GM03348 (cell line): ENCODE results near the gene FAM3C.

Experiments
- DNase-seq: peaks from one replicate; pipeline ENCODE4 v3.0.0; 2012; ENCODE audit warnings: low spot score

FAM3C gene

DNA sequence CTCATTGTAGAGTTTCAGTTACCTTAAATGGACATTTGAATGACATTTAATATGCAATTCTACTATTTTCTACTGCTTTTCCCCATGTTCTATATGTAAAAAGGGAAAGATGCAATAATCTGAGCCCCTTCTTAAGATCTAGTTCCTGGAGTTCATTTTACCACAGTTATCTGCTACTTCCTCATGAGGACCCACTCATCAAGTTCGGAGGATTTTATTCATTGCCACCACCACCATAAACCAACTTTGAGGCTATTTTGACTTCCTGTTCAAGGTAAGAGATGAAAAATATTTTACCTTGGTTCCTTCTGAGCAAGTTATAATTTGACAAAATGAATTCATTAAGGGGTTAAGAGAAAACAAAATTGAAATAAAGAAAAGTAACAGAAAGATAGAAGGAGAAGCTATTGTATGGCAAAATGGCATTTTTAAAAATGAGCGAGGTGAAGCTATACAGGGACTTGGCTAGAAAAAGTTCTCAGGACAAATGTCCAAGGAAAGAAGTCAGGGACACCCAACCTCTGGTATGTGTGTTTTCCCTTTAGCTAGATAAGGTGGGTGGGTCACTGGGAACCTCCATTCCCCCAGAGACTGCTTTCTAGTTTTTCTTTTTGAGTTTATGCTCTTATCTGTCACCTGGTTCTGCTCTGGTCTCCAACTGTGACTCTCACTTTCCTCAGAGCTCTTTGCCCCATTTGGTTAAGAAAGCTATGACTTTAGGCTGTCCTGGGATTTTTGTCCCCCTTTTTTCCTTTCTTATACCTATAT is 14.9 kb upstream of the FAM3C start:
- no peak for DNase-seq

DNA sequence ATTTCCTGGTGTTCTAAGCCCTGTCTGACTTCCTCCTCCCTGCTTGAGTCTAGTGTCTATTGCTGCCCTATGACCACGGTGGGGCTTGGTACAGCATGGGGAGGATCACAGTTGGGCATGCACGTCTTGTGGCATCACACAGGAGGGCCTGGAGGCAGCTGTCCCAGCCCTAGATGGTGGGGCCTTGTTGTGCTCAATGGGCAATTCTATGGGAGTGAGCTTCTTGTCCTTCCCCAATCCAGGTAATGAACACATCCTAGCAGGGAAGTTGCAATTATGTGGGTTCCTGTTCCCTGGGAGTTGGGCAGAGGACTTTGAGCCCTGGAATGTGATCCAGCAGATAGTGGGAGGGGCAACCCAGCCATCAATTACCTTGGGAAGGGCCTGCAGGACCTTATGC is 10.8 kb upstream of the FAM3C start:
- DNase-seq: no peak

DNA sequence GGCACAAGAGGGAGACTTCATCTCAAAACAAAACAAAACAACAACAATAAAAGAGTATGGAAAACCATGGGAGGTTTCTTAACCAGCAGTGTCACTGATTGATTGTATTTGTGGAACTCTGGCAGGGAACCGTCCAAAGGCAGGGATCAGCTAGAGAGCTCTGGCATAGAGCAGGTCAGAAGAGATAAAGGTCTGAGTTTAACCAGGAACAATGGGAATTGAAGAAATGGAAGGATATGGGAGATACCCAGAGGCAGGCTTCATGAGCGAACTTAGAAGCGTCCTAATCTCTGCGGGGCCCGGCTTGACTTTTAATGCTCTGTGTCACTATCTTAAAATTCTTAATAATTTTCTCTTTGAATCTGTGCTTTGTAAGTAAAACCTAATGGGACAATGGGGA is 10.4 kb upstream of the FAM3C start:
- no peak for DNase-seq

DNA sequence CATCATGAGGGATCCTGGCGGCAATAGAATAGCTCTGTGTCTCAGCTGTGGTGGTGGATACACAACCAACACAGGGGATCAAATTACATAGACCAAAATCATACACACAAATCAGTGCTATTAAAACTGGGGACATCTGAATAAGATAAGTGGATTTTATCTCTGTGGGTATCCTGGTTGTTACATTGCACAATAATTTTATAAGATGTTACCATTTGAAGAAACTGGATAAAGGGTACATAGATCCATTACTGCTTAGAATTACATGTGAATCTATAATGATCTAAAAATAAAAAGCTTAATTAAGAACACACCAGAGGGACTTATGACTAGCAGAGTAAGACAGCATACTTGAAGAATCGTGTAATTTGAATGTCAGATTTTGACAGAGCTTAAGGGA is 8.2 kb upstream of the FAM3C start:
- no peak for DNase-seq

DNA sequence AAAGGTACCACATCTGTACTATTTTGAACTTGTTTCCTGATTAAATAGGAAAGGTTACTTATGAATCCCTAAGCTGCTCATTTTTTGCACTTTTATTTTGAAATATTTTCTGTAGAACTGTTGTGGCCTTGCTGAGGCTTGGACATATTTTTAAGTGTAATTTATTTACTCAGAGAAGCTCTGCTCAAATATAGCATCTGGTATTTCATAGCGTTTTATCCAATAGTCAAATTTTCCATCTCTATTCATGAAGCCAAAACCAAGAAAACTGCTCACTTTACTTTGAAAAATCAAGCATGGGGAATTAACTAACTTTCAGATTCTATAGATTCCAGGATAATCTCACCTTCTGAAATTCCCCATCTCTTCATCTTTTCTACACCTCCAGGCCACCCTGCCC is 6.6 kb upstream of the FAM3C start:
- DNase-seq: no peak

DNA sequence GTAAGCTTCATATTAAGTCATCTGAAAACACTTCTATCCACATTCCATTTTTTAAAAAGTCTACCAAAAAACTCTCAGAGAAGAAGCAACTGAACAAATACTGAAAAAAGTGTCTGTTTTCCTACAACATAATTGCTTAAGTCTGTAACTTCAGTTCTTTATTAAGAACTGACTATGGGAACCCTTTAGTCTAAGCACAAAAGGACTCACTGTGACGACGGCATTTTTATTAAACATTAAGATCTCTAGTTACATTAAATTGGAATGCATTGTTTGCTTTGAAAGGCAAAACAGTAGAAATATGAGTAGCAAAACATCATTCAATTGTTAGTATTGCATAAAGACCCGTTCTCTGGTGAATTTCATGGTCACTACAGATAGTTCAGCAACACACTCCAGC is 5.8 kb upstream of the FAM3C start:
- no peak for DNase-seq

DNA sequence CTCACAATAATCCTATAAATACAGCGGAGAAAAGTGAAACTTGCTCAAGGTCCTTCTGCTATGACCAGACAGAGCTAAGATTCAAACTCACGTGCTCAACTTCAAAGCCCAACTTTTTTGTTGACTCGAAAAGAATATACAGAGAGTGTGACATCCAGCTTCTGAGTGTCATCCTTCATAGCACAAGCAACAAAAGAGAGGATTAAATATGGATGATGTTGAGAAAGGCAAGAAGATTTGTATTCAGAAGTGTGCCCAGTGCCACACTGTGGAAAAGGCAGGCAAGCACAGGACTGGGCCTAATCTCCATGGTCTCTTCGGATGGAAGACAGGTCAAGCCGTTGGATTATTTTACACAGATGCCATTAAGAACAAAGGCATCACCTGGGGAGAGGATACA is 2.1 kb upstream of the FAM3C start:
- DNase-seq: no peak

DNA sequence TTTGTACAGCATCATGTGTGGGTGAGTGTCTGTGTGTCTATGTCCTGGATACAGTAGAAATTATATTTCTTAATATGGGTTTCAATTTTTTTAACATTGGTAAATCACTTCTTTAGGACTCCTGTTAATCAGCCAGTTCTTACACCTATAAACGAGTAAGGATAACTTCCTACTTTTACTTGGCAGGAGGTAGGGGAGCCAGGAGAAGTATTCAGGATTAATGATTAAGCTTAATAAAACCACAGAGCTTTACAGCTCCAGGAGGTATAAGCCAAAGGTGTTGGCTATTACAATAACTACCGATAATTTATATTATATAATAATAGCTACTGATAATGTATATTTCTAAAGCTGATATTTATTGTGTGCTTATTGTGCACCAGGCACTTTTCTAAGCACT is 1.7 kb upstream of the FAM3C start:
- no peak for DNase-seq

DNA sequence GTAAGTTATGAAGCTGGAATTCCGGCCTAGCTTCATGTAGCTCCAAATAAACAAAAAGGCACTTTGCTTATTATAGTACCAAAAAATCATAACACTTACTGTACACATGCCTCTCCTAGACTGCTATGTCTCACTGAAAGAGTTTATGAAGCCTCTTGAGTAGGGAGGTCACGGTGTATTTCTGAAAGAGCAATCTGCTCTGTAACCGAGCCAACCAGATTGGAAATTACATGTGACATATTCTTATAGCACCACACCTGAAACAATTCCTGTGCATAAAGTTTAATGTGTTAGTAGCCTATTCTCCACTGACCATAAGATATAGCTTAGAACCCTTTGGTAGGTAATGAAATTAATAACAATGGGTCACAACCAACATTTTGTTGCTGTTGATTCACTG is 1.3 kb upstream of the FAM3C start:
- no peak for DNase-seq

DNA sequence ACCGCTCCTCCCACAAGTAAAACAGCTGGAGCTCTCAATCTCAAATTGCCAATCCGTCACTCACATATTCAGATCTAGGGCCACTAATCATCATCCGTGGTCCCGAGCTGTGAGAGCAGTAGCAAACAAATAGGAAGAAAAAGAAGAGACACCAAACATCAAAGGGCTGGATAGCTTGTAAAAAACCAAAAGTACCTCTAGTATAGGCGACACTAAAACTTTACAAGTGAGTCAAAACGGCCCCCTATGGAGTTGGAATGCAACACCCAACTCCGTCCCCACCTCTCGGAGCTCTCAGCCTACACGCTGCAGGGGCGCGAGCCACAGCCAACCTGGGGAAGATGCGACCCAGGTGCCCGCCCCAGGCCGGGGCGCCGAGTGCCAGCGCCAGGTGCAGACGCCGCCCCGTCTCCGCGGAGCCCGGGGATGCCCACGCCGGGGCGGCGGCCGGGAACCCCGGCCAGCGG is 581 bp downstream of the FAM3C start:
- no peak for DNase-seq

DNA sequence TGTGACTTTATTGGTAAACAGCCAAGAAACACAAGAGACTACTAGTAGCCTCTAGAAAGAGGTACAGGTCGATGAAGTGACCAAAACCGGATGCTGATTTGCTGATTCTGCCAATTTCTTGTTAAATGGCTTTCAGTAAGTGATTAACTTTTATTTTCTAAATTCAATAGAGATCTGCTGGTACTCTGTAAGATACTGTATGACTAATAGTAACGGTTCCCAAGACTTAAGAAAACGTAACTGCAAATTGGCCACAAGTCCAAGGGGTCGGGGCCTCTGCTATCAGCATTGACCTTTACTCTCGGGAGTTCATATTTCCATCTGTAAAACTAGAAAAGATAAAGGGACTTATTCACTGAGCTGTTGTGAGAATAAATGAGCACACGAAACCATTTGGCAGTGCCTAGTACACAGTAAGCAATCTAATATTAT is 1.4 kb downstream of the FAM3C start:
- no peak for DNase-seq

DNA sequence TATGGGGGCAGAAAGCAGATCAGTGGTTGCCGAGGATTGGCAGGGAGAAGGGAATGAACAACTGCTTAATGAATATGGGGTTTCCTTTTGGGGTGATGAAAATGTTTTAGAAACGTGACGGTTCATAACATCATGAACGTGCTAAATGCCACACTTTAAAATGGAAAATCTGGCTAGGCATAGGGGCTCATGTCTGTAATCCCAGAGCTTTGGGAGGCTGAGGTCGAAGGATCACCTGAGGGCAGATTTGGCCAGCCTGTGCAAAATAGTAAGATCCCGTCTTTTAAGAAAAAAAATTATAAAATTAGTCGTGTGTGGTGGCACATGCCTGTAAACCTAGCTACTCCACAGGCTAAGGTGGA is 3.1 kb downstream of the FAM3C start:
- no peak for DNase-seq

DNA sequence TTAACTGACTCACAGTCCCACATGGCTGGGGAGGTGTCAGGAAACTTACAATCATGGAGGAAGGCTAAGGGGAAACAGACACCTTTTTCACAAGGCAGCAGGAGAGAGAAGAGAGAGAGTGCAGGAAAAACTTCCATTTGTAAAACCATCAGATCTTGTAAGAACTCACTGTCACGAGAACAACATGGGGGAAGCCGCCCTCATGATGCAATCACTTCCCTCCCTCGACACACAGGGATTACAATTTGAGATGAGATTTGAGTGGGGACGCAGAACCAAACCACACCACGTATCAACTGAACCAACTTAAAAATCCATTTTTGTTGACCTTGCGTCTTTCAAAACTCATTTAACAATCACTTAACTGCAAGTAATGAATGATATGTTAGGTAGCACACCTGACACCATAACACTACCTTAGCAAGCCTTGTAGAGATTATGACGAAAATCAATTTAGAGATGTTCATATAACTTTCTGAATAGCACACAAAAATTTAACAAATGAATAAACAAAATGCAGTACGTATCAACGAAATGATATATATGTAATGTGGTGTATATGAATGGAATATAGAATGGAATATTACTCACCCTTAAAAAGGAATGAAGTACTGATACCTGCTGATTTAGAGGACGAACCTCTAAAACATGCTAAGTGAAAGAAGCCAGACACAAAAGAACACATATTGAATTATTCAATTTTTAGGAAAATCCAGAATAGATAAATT is 3.7 kb downstream of the FAM3C start:
- DNase-seq: no peak

DNA sequence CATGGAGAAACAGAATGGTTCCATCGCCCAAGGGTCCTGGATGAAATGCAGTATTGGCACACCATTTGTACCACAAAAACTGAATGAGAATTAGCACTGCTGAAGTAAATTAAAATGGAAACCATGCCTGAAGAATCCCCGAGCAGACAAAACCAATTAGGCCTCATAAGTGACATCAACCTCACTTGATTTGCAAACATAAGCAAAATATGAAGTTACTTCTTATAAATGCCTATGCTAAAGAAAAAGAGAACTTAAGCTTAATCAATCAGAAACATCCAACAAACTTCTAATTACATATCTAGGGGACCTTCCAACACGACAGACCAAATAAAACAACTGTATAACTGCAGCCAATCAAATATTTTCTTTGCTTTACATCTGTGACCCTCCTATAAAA is 4.4 kb downstream of the FAM3C start:
- DNase-seq: no peak

DNA sequence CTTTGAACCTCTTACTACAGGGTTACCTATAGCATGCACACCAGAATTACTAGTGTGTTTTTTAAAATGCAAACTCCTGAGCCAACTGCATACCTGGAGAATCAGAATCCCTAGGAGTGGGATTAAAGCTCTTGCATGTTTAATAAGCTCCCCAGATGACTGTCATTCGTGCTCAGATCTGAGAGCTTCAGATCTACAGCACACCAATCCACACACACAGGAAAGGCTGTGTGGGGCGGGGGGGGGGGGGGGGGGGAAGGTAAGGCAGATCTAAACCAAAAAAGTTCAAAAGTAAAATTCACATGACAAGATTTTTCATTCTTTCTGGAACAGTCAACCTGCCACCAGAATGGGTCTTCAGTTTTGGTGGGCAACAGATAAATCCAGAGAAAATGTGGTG is 5.5 kb downstream of the FAM3C start:
- no peak for DNase-seq

DNA sequence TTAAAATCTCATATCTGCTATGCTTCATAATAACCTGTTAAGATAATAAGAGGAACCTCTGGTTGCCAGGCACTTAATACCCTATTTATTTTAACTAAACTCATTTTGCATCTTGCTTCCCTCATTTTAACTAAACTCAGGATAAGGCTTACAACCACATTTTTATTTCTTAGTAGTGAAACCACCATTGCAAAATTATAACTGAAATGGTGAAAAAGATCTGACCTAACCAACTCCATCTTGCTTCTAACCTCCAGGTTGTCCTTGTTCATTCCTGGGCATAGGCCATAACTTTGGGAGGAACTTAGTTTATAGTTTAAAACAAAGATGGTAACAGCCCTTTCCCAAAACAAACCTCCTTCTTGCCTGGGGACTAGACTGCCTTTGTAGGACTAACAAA is 6.0 kb downstream of the FAM3C start:
- DNase-seq: no peak

DNA sequence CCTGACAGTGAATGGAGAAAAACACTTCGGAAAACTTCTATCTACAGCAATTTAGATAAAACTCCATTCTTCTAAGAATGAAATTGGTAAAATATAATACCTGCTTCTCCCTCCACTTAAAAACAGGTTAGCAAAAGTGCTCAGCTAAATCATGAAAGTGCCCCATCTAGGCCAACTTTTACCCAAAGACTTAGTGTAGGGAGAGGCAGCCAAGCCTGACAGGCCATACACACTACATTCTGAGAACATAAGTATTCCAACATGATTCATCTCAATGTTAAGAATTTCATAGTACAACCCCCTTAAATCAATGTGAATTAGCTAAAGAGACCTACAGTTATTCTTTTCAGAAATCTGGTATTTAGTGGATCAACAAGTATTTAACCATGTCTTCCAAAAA is 7.2 kb downstream of the FAM3C start:
- no peak for DNase-seq

DNA sequence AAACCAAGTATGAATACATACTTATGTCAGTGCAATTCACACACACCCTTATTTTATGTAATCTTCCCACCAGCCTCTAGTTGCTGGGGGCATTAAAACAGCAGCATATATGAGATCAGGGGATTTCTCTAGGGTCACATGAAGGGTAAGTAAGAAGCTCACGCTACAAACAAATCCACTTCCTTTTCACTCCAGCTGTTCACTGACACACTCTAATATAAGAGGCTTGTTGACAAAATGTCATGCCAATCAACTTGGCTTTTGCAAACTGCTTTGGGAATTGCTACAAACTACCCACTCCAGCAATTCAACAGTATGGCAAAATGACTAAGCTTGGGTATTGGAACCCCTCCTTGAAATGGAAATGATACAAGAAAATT is 10.3 kb downstream of the FAM3C start:
- no peak for DNase-seq

DNA sequence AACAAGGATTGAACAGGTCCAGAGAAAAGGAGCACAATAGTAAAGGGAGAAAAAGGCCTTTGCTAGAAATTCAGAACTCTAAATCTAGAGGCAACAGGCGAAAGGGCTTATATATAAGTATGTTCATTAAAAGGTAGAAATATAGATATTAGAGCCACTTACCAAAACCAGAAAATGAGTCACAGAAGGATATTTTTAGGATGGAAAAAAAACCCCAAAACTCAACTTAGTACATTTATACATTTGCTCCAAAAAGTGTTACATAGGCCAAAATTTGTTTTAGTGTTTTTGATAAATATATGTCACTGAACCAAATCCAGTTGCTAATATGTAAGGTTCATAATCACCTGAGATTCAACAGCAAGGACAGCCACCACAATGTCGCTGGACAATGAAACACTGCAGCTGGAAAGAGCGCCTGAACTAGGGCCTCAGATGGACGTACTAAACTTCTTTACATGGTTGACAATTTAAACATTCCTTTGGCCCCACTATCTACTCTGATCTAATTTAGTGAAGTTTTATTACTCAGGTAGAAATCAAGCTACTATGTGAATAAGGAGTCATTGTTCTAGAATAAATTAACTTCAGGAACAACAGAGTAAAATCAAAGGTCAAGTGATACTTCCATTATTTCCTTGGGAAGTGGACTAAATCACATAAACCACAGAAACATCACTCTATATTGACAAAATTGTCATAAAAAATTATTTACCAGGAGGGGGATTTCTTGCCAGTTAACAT is 10.9 kb downstream of the FAM3C start:
- DNase-seq: no peak

DNA sequence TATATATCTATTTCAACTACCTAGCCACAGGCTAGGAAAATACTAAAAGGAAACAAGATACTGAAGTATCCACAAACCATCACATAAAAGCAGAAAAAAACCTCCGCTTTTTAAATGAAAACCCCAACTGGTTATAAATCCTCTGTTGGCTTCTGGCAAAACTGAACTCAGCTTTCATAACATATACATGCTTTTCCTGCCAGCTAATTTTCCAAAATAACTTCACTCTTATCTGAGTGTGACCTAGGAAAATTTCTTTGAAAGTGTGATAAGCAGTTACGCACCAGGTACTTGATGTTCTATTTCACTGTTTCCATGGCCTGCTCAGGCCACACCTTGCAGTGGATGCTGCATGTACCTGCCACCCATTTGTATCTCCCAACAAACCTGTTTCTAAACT is 11.8 kb downstream of the FAM3C start:
- no peak for DNase-seq

DNA sequence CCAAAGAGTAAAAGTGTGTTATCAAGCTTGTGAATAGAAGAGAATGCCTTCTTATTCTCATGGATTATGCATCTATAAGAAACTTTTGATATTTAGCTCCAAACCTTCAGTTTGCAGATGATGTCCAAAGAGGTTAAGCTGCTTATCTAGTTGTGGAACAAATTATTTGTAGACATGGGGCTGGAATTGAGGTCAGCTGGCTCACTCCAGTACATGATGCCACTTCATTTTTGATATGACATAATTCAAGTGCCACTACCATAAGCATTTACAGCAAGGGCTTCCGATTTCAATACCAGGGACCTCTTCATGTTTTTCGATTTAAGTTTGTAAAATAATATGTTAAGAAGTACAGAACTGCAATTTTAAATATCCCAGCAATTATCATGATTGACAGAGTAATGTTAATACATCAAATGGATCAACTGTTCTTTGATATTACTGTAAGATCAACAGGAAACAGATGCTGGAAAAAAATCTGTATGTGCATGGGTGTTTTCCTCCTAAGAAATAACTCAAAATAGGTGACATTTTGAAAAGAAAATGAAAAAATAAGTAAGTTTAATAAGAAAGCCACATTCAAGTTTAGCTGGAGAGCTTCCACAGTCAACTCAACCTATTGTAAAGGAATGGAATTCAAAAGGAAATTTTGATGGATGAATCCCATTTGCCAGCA is 12.7 kb downstream of the FAM3C start:
- no peak for DNase-seq

DNA sequence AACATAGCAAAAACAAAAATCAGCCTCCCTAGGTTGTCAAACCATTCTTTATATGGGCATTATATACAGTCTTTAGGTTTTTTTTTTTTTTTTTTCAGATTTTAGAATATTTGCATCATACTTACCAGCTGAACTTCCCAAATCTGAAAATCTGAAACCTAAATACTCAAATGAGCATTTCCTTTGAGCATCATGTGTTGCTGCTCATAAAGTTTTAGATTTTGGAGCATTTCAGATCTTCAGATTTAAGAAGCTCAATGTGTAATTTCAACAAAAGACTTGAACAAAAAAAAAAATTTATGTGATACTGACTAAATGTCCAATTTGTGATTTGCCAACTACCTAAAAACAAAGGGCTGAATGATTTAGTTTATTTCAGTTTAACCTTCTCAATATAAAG is 13.6 kb downstream of the FAM3C start:
- no peak for DNase-seq

DNA sequence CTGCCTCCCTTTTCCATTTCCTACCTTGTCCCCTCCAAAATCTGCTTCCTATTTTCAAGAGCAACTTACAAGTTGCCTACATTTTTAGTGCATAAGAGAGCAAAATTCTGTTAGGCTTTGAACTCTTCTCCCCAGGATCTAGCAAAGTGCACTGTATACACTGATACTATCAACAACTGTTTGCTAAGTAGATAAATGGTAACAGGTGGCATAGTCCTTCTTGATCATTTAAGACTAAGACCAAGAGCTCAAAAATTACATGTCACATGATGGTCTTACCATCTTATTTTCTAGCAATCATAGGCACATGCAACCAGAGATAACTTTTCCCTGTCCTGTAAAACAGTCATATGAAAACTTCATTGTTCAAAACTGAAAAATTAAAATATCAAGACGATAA is 16.2 kb downstream of the FAM3C start:
- no peak for DNase-seq
